Central memory CD4-positive, alpha-beta T cell (primary cell): ENCODE data around the gene GJA10.
"Not testable (repeated sequence)": the region's sequence is repeated elsewhere in the genome, so short reads cannot be mapped to it uniquely, and the experiment has no call there.

Experiments used
- DNase-seq: peaks from one replicate; pipeline ENCODE4 v3.0.0; 2022
- total RNA-seq, 3 experiments: gene quantifications; one replicate each; lab custom pipeline; 2026; lab: John Stamatoyannopoulos, UW

The GJA10 gene
- 0 reads per million in 3 experiments for total RNA-seq

DNA sequence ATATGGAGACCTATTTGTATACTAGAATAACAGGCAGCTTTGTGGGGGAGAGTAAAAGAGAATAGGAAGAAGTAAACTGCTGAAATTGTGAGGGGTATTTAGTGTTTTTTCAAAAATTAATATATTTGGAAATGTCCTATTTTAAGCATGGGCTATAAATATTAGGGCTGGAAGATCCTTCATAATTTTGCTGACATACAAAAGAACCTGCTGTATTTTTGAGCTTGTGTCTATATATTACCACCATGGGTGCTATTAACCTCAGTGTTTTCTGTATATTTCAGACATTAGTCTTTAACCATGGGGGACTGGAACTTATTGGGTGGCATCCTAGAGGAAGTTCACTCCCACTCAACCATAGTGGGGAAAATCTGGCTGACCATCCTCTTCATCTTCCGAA is at the start of gene GJA10:
Gene GJA10, plus strand, starts transcription at position 301 of the 400 bp plus-strand sequence. Its CDS starts 0 bp downstream, at position 301.
- no peak for DNase-seq

DNA sequence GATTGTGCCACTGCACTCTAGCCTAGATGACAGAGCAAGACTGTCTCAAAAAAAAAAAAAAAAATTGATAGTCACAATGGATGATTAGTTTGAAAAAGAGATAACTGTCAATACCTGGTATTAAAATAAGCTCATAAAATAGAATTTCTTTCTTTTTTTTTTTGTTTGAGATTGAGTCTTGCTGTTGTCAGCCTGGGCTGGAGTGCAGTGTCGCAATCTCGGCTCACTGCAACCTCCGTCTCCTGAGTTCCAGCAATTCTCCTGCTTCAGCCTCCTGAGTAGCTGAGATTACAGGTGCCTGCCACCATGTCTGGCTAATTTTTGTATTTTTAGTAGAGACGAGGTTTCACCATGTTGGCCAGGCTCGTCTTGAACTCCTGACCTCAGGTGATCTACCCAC is 46.8 kb upstream of the GJA10 start:
- not testable (repeated sequence) for DNase-seq

DNA sequence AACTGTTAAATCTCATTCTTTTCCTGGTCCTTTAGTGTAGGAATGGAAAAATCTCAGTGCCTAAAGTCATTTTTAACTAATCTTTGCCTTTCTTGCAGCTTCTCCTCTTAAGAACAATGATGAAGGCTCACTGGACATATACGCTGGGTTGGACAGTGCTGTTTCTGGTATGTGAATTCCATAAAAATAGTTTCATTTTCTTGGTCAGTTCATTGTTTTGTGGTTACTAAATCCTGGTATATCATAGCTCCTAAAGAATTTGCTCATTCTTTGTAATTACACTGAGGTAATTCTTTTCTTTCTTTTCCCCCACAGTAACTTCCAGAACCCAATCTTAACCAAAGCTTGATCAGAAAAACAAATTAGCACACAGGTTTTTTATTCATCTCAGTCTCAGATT is 41.2 kb upstream of the GJA10 start:
- no peak for DNase-seq

DNA sequence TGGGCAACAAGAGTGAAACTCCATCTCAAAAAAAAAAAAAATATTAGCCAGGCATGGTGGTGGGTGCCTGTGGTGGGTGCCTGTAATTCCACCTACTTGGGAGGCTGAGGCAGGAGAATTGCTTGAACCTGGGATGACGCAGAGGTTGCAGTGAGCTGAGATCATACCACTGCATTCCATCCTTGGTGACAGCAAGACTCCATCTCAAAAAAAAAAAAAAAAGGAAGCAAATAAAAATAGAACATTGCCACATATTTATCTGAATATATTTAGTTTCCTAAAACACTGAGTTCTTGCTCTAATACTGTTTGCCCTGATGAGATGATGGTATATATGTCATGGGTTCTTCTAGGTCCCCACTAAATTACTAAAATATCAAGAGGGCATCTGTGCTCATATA is 36.2 kb upstream of the GJA10 start:
- DNase-seq: no peak

DNA sequence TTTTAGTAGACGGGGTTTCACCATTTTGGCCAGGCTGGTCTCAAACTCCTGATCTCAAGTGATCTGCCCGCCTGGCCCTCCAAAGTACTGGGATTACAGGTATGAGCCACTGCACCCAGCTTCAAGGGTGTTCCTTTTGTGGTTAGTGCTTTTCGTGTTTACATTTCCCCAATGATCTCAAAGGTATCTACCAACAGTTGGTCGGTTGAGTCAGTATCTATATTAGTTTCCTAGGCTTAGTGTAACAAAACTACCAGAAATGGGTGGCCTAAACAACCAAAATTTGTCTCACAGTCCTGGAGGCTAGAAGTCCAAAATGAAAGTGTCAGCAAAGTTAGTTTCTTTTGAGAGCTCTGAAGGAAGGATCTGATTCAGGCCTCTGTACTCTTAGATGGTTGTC is 34.5 kb upstream of the GJA10 start:
- DNase-seq: no peak

DNA sequence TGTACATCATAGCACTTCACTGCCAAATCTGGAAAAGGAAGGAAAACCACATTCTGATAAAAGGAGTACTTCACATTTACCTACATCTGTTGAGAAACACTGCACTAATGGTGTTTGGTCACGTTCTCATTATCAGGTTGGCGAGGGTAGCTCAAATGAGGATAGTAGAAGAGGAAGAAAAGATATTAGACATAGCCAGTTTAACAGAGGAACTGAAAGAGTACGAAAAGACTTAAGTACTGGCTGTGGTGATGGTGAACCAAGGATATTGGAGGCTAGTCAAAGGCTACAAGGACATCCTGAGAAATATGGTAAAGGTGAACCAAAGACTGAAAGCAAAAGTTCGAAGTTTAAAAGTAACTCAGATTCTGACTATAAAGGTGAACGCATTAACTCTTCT is 32.0 kb upstream of the GJA10 start:
- no peak for DNase-seq

DNA sequence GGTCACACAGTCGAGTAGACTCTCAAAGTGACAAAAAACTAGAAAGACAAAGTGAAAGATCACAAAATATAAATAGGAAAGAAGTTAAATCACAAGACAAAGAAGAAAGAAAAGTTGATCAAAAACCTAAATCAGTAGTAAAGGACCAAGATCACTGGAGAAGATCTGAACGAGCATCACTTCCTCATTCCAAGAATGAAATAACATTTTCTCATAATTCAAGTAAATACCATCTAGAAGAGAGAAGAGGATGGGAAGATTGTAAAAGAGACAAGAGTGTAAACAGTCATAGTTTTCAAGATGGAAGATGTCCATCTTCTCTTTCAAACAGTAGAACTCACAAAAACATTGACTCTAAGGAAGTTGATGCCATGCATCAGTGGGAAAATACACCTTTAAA is 31.6 kb upstream of the GJA10 start:
- DNase-seq: no peak

DNA sequence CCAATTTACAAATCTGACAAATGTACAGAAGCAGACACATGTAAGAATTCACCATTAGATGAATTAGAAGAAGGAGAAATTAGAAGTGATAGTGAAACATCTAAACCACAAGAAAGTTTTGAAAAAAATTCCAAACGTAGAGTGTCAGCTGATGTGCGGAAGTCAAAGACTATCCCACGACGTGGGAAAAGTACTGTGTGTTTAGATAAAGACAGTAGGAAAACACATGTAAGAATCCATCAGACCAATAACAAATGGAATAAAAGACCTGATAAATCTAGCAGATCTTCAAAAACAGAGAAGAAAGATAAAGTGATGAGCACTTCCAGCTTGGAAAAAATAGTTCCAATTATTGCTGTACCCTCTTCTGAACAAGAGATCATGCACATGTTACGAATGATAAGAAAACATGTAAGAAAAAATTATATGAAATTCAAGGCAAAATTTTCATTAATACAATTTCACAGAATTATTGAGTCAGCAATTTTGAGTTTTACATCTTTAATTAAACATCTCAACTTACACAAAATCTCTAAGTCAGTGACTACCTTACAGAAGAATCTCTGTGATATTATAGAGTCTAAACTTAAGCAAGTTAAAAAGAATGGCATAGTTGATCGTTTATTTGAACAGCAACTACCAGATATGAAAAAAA is 28.1 kb upstream of the GJA10 start:
- DNase-seq: no peak

DNA sequence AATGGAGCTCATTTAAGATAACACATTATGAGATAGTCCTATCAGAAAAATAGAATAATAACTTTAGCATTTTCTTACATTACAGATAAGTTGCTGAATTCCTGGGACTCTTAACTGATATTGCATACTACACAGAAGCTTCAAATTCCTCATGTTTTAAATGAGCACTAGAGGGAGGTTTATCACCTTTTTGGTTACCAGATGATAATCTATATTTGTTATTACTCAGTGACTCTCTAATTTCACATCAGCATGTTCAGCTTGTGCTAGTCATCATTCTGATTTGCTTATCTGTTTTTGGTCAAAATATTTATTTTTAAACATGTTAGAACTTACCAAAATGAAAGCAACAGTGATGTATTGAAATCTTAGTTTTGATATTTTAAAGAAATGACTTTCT is 20.5 kb upstream of the GJA10 start:
- no peak for DNase-seq

DNA sequence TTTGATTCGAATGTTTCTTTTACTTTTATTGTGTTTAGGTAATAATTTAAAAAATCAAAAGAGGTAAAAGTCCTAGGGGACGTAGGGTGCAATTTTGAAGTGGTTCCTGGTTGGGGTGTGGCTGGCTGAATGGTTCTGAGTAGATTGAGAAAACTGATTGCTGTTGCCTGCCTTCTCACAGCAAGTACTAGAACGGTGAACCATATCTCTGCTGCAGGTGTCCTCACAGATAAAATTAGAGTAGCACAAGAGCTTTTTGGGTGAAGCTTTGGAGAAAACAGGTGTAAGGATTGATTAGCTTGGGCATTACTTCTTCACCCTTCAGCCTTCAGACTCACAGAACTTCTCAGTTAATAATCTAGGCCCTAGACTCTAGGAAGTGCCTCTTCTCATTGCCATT is 19.8 kb upstream of the GJA10 start:
- no peak for DNase-seq

DNA sequence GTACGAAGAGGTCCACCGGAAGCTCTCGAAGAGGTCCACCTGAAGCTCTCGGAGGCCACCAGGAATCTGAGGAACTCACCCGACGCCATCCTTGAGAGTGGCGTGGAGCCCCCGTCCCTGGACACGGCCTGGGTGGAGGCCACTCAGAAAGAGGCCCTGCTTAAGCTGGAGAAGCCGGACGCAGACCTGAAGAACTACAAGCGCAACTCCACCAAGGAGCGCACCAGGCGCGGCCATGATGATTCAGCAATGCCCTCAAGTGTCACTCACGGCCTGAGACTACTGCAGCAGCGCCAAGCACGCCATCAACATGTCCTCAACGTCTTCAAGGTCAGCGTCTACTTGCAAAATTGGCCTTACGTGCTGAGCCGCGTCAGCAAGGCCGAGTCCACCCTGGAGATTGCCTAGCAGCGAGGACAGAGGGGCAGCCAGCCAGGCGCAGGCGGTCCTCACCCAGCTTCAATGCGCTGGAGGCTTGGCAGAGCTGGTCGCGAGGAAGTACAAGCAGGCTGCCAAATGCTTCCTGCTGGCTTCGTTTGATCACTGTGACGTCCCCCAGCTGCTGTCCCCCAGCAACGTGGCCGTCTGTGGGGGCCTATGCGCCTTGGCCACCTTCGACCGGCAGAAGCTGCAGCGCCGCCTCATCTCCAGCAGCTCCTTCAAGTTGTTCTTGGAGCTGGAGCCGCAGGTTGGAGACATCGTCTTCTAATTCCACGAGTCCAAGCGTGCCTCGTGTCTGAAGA is 7.7 kb upstream of the GJA10 start:
- DNase-seq: no peak

DNA sequence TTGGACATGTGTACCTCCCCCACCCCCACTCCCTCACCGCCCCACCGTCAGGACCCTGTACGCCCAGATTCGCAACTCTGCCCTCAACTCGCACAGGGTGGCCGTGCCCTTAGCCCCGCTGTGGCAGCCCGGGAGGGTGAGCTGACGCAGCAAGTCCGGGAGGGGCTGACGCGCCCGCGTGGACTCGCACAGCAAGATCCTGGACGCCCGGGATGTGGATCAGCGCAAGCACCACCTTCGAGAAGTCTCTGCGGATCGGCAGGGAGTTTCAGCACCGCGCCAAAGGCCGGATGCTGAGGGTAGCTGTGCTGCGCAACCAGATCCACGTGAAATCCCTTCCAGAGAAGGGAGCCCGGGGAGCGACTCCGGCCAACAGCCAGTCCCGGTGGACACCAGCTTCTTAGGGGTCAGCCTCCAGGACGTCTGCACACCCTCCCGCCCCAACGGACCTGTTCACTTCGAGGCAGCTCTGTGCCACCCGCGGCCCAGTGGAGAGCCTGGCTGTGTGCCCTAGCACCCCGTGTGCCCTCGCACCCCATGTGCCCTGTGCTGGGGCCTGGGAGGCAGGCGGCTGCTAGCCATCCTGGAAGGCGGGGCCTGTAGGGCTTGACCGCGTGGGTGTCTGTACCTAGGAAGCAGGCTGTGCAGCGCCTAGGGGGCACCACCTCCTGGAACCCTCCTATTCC is 6.7 kb upstream of the GJA10 start:
- DNase-seq: no peak

DNA sequence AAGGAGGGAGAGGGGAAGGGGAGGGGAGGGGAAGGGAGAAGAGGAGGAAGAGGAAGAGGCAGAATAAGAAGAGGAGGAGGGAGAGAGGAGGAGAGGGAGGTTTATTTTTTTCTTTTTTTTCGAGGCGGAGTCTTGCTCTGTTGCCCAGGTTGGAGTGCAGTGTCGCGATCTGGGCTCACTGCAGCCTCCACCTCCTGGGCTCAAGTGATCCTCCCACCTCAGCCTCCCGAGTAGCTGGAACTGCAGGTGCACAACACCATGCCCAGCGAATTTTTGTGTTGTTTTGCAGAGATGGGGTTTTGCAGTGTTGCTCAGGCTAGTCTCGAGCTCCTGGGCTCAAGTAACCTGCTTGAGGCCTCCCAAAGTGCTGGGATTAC is 6.1 kb upstream of the GJA10 start:
- no peak for DNase-seq

DNA sequence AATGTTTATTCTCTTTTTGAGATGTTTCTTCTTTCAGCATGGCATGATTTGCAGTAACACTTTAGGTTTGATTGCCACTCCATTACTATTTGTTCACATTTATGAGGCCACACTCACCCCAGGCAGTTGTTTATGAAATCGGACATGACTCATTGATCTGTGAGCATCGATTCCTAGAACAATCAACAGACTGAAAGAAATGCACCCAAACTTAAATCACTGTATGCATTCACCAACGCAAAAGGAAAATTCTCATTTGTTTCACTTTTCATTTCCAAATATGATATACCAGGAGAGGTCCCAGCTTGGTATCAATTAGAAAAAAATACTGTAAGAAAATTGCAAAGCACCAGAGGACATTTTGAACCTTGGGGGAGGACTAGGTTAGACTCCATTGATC is 5.4 kb upstream of the GJA10 start:
- DNase-seq: no peak

DNA sequence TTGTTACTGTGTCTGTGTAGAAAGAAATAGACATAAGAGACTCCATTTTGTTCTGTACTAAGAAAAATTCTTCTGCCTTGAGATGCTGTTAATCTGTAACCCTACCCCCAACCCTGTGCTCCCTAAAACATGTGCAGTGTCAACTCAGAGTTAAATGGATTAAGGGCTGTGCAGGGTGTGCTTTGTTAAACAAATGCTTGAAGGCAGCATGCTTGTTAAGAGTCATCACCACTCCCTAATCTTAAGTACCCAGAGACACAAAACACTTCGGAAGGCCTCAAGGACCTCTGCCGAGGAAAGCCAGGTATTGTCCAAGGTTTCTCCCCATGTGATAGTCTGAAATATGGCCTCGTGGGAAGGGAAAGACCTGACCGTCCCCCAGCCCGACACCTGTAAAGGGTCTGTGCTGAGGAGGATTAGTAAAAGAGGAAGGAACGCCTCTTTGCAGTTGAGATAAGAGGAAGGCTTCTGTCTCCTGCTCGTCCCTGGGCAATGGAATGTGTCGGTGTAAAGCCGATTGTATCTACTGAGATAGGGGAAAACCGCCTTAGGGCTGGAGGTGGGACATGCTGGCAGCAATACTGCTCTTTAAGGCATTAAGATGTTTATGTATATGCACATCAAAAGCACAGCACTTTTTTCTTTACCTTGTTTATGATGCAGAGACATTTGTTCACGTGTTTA is 3.3 kb upstream of the GJA10 start:
- not testable (repeated sequence) for DNase-seq

DNA sequence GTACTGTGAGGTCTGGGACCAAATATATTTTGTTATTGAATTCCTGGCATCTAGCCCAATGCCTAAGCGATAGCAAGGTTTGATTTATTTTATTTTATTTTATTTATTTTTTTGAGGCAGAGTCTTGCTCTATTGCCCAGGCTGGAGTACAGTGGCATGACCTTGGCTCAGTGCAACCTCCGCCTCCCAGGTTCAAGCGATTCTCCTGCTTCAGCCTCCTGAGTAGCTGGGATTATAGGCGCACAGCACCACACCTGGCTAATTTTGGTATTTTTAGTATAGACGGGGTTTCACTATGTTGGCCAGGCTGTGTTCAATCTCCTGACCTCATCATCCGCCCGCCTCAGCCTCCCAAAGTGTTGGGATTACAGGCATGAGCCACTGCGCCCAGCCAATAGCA is 1.7 kb upstream of the GJA10 start:
- not testable (repeated sequence) for DNase-seq

DNA sequence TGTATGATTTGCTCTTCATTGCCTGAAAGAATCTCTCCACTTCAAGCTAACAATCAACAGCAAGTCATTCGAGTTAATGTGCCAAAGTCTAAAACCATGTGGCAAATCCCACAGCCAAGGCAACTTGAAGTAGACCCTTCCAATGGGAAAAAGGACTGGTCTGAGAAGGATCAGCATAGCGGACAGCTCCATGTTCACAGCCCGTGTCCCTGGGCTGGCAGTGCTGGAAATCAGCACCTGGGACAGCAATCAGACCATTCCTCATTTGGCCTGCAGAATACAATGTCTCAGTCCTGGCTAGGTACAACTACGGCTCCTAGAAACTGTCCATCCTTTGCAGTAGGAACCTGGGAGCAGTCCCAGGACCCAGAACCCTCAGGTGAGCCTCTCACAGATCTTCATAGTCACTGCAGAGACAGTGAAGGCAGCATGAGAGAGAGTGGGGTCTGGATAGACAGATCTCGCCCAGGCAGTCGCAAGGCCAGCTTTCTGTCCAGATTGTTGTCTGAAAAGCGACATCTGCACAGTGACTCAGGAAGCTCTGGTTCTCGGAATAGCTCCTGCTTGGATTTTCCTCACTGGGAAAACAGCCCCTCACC is 1.1 kb downstream of the GJA10 start:
- no peak for DNase-seq

DNA sequence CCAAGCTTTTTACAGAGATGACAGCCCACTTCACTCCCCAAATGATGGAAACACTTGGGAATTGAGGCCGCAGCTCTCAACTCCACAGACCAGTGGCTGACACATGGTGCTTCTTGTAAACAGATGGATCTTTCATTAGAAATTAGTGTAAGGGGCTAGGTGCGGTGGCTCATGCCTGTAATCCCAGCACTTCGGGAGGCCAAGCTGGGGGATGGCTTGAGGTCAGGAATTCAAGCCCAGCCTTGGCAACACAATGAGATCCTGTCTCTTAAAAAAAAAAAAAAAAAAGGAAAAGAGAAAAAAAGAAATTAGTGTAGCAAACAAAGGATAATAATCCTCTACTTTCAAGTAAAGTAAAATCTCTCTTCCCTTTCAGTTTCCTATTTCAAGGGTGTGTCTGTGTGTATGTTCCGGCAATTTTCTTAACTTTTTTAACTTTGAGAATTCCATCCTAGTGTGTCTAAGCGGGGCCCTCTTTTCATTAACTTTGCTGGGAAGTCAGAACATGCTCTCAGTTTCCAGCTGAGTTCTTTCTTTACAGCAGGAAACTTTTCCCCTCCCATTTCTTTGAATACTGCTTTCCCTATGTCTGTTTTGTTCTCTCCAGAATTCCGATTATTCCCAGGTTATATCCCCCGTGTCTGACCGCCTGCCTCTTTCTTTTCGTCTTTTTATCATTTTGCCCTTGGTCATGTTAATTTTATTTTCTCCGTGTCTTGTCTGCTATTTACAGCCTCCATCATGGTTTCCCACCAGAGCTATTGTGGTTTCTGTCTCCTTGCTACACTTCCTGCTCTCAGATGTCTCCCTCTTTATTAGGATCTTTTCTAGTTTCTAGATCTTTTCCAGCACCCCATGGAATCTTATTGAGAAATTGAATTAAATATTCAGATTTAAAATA is 16.0 kb downstream of the GJA10 start:
- DNase-seq: not testable (repeated sequence)

DNA sequence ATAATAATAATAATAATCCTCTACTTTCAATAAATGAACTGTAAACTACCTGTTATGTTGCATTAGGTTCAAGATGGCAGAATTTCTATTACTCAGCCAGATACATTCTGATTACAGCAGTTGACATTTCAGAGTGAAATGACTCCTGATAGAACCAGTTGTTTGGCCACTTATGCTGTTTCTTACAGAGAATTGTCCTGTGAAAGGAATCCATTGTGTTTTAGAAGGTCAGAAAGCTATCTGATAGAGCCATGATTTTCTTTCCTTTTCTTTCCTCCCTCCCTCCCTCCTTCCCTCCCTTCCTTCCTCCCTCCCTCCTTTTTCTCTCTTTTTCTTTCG is 16.6 kb downstream of the GJA10 start:
- DNase-seq: no peak

DNA sequence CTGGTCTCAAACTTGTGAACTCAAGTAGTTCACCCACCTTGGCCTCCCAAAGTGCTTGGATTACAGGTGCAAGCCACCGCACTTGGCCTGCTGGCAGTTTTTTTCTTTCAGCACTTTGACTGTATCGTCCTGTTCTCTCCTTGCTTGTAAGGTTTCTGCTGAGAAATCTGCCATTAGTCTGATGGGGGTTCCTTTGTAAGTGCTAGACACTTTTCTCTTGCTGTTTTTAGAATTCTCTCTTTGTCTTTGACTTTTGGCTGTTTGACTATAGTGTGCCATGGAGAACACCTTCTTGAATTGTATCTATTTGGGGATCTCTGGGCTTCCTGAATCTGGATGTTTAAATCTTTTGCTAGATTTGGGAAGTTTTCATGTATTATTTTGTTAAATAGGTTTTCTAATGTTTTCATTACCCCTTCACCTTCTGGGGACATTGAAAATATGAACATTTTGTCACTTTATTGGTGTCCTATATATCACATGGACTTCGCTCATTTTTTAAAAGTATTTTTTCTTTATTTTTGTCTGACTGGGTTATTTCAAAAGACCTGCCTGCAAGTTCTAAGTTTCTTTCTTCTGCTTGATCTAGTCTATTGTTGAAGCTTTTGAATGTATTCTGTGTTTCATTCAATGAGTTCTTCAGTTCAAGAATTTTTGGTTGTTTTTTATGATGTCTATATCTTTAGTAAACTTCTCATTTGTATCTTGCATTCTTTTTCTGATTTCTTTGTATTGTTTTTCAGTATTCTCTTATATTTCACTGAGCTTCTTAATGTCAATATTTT is 22.1 kb downstream of the GJA10 start:
- no peak for DNase-seq

DNA sequence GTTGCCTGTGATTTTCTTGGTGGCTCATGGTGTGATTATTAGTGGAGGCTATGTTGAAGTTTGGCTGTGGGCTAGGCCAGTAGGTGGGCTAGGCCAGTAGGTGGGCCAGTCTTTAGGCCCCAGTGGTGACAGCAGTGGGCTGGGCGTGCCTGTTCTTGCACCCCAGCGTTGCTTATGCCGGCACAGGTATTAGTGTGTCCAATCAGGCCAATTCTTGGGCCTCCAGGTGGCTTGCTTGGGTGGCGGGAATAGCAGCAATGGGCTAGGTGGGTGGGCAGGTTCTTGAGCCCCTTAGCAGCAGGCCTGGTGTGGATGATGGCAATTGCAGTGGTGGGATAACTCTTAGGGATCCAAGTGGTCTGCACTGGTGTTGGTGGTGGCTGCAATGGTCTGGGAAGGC is 22.9 kb downstream of the GJA10 start:
- DNase-seq: no peak
